ENCODE data around the gene TRIM67.
"Not testable (repeated sequence)": the region's sequence is repeated elsewhere in the genome, so short reads cannot be mapped to it uniquely, and the experiment has no call there.

TRIM67 gene

DNA sequence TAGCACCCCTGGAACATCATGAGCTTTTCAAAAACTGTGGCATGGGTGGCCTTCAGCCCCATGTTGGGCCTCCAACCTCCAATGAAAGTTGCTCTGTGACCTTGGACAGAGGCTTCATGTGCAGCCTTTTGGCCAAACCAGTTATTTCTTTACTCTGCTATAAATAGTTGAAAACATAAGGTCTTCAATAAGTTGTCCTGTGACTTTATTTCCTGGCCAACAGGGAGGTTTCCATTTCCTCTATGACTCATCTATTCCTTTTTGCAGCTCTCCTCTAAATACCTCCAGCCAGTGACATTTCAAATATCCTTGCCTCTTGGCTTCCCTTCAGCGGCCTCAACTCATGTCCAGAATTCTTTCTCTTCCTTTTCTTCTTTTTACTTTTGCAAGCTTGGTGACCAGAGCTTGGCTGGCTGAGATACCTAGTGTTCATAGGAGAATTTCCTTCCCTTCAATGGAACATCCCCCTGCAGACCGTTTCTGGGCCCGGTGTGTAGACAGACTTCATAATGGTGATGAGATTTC is 22.7 kb upstream of the TRIM67 start:
- no peak overlapping the region for H3K4me3 ChIP-seq (ENCODE audit: low read length)
- no peaks in the 10 kb centered on the region for H3K4me1 ChIP-seq (ENCODE audit: insufficient read depth, low read length)
- no peaks in the 10 kb centered on the region for H3K9me3 ChIP-seq (ENCODE audit: low read length)
- H3K27me3 ChIP-seq (ENCODE audit: insufficient read depth, low read length), result peaks cover 13% of the 10 kb centered on the region
- H3K36me3 ChIP-seq (ENCODE audit: insufficient read depth, low read length), result no peaks in the 10 kb centered on the region
- no peak overlapping the region for H2AFZ ChIP-seq (ENCODE audit: low read depth, low read length)

- Histone ChIP-seq H2AFZ (ENCODE audit: low read depth, low read length) (no peak overlapping the region), H3K27me3 (ENCODE audit: insufficient read depth, low read length) (peaks cover 13% of the 10 kb centered on the region), H3K4me3 (ENCODE audit: low read length) (no peak overlapping the region), H3K4me1 (ENCODE audit: insufficient read depth, low read length) (no peaks in the 10 kb centered on the region), H3K9me3 (ENCODE audit: low read length) (no peaks in the 10 kb centered on the region), H3K36me3 (ENCODE audit: insufficient read depth, low read length) (no peaks in the 10 kb centered on the region)
Observed at GRCh38 chr1:231139659-231140654, 21.9 kb upstream of the TRIM67 start.

DNA sequence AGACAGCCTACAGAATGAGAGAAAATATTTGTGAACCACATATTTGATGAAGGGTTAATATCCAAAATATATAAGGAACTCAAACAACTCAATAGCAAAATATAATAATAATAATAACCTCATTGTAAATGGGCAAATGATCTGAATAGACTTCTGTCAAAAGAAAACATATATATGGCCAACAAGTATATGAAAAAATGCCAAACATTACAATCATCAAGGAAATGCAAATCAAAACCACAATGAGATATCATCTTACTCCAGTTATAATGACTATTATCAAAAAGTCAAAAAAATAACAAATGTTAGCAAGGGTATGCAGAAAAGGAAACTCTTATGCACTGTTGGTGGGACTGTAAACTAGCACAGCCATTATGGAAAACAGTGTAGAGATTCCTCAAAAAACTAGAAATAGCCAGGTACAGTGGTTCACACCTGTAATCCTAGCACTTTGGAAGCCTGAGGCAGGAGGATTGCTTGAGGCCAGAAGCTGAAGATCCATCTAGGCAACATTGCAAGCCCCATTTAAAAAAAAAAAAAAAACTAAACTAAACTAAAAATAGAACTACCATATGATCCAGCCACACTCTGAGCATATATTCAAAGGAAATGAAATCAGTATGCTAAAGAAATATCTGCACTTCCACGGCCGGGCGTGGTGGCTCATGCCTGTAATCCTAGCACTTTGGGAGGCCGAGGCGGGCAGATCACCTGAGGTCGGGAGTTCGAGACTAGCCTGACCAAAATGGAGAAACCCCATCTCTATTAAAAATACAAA is 17.3 kb upstream of the TRIM67 start:
- peaks cover 12% of the 10 kb centered on the region for H3K27me3 ChIP-seq (ENCODE audit: insufficient read depth, low read length)
- no peaks in the 10 kb centered on the region for H3K9me3 ChIP-seq (ENCODE audit: low read length)
- H3K36me3 ChIP-seq (ENCODE audit: insufficient read depth, low read length), result no peaks in the 10 kb centered on the region

GRCh38 chr1:231147896-231148295 is 14.0 kb upstream of the TRIM67 start:
- Histone ChIP-seq H3K9me3 (ENCODE audit: low read length) (peaks cover 3% of the 10 kb centered on the region), H3K4me1 (ENCODE audit: insufficient read depth, low read length) (no peaks in the 10 kb centered on the region), H3K4me3 (ENCODE audit: low read length) (no peak overlapping the region), H2AFZ (ENCODE audit: low read depth, low read length) (no peak overlapping the region), H3K27me3 (ENCODE audit: insufficient read depth, low read length) (peaks cover 14% of the 10 kb centered on the region), H3K36me3 (ENCODE audit: insufficient read depth, low read length) (no peaks in the 10 kb centered on the region)

More for the DNA sequence above, 17.3 kb upstream of the TRIM67 start:
- H2AFZ ChIP-seq (ENCODE audit: low read depth, low read length), result no peak overlapping the region
- H3K4me3 ChIP-seq (ENCODE audit: low read length), result no peak overlapping the region
- no peaks in the 10 kb centered on the region for H3K4me1 ChIP-seq (ENCODE audit: insufficient read depth, low read length)

- H2AFZ ChIP-seq (ENCODE audit: low read depth, low read length), result no peak overlapping the region
- H3K4me3 ChIP-seq (ENCODE audit: low read length), result no peak overlapping the region
- no peaks in the 10 kb centered on the region for H3K4me1 ChIP-seq (ENCODE audit: insufficient read depth, low read length)
- peaks cover 17% of the 10 kb centered on the region for H3K27me3 ChIP-seq (ENCODE audit: insufficient read depth, low read length)
- H3K36me3 ChIP-seq (ENCODE audit: insufficient read depth, low read length), result no peaks in the 10 kb centered on the region
- peaks cover 4% of the 10 kb centered on the region for H3K9me3 ChIP-seq (ENCODE audit: low read length)
Observed at GRCh38 chr1:231151811-231152210, 10.0 kb upstream of the TRIM67 start.

DNA sequence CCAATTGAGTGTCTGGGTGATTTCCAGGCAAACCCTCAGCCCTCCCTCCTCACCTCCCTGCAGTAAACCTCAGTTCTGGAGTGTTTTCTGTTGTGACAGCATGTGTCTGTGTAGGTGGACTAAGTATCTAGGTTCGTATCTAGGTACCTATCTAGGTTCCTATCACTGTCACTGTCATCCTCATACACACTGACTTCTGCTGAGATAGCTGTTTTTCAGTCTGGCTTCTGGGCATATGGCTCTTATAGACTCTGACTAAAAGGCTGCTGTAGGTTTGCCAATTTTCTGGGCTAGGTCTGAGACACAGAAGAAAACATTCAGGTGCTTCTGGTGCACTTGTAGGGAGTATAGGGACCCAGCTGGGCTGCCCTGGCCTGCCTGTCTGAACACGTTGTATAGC is 8.1 kb upstream of the TRIM67 start:
- Histone ChIP-seq H2AFZ (ENCODE audit: low read depth, low read length) (no peak overlapping the region), H3K27me3 (ENCODE audit: insufficient read depth, low read length) (peaks cover 15% of the 10 kb centered on the region), H3K36me3 (ENCODE audit: insufficient read depth, low read length) (no peaks in the 10 kb centered on the region), H3K9me3 (ENCODE audit: low read length) (peaks cover 4% of the 10 kb centered on the region), H3K4me1 (ENCODE audit: insufficient read depth, low read length) (no peaks in the 10 kb centered on the region), H3K4me3 (ENCODE audit: low read length) (no peak overlapping the region)

- H2AFZ ChIP-seq (ENCODE audit: low read depth, low read length), result no peak overlapping the region
- H3K4me1 ChIP-seq (ENCODE audit: insufficient read depth, low read length), result peaks cover 3% of the 10 kb centered on the region
- no peaks in the 10 kb centered on the region for H3K36me3 ChIP-seq (ENCODE audit: insufficient read depth, low read length)
- H3K4me3 ChIP-seq (ENCODE audit: low read length), result no peak overlapping the region
- peaks cover 16% of the 10 kb centered on the region for H3K27me3 ChIP-seq (ENCODE audit: insufficient read depth, low read length)
- peaks cover 4% of the 10 kb centered on the region for H3K9me3 ChIP-seq (ENCODE audit: low read length)
Observed at GRCh38 chr1:231155808-231156207, 6.0 kb upstream of the TRIM67 start.

GRCh38 chr1:231157311-231157710 is 4.5 kb upstream of the TRIM67 start:
- Histone ChIP-seq H3K36me3 (ENCODE audit: insufficient read depth, low read length) (no peaks in the 10 kb centered on the region), H3K9me3 (ENCODE audit: low read length) (peaks cover 4% of the 10 kb centered on the region), H2AFZ (ENCODE audit: low read depth, low read length) (no peak overlapping the region), H3K4me3 (ENCODE audit: low read length) (no peak overlapping the region), H3K4me1 (ENCODE audit: insufficient read depth, low read length) (peaks cover 9% of the 10 kb centered on the region), H3K27me3 (ENCODE audit: insufficient read depth, low read length) (peaks cover 16% of the 10 kb centered on the region)

DNA sequence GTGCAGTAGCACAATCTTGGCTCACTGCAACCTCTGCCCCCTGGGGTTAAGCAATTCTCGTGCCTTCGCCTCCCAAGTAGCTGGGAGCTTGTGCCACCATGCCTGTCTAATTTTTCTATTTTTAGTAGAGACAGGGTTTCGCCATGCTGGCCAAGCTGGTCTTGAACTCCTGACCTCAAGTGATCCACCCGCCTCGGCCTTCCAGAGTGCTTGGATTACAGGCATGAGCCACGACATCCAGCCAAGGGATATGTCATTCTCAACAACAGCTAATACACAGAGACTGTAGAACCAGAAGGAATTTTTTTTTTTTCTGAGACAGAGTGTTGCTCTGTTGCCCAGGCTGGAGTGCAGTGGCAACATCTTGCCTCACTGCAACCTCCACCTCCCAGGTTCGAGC is 3.7 kb upstream of the TRIM67 start:
- not testable (repeated sequence) for H3K4me3 ChIP-seq (ENCODE audit: low read length); H3K9me3 ChIP-seq (ENCODE audit: low read length); H3K36me3 ChIP-seq (ENCODE audit: insufficient read depth, low read length); H2AFZ ChIP-seq (ENCODE audit: low read depth, low read length)
- Histone ChIP-seq H3K4me1 (ENCODE audit: insufficient read depth, low read length) (peaks cover 15% of the 10 kb centered on the region), H3K27me3 (ENCODE audit: insufficient read depth, low read length) (peaks cover 13% of the 10 kb centered on the region)

- H3K4me3 ChIP-seq (ENCODE audit: low read length), result no peak overlapping the region
- H3K36me3 ChIP-seq (ENCODE audit: insufficient read depth, low read length), result no peaks in the 10 kb centered on the region
- no peaks in the 10 kb centered on the region for H3K9me3 ChIP-seq (ENCODE audit: low read length)
- H3K27me3 ChIP-seq (ENCODE audit: insufficient read depth, low read length), result peaks cover 23% of the 10 kb centered on the region
- no peak overlapping the region for H2AFZ ChIP-seq (ENCODE audit: low read depth, low read length)
- peaks cover 19% of the 10 kb centered on the region for H3K4me1 ChIP-seq (ENCODE audit: insufficient read depth, low read length)
Observed at GRCh38 chr1:231159202-231159962, 2.5 kb upstream of the TRIM67 start.

DNA sequence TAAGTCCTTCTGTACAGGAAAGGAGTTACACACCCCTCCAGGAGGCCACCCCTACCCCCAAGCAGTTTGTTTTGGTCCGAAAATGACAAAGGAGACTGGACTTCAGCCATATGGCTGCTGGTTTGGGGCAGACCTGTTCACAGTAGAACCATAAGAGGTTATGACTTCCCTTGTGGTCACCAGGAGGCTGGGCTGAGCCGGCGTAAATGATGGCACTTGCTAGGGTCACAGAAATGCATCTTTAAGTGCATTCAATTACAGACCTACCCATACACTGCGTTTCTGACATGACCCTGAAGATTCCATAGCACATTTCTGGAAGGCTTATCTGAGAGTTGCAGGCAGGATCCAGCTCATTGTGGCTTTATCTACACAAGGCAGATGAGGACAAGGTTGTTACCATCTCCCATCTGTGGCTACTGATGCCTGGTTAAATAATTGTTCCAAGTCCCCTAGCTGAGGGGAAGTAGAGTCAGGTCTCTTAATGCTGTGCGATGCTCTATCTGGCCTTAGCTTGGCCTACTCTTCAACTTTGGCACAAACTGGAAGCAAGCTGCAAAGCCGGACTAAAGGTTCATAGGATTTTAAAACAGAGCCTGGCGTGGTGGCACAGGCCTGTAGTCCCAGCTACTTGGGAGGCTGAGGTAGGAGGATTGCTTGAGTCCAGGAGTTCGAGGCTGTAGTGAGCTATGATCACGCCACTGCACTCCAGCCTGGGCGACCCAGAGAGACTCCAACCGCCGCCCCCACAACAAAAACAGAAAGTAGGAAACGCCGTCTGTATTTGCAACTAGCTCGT is 1.7 kb upstream of the TRIM67 start:
- no peaks in the 10 kb centered on the region for H3K36me3 ChIP-seq (ENCODE audit: insufficient read depth, low read length)
- peak overlapping the region; percentile 76 for H3K4me3 ChIP-seq (ENCODE audit: low read length)
- peaks cover 26% of the 10 kb centered on the region for H3K27me3 ChIP-seq (ENCODE audit: insufficient read depth, low read length)
- peak overlapping the region; percentile 97 for H2AFZ ChIP-seq (ENCODE audit: low read depth, low read length)
- peaks cover 21% of the 10 kb centered on the region for H3K4me1 ChIP-seq (ENCODE audit: insufficient read depth, low read length)
- no peaks in the 10 kb centered on the region for H3K9me3 ChIP-seq (ENCODE audit: low read length)
